GM10847 (cell line): ENCODE measurements around the gene SEMA4B.

Source experiments
- POLR2A ChIP-seq: IDR thresholded peaks from 2 replicates; pipeline ENCODE4 v1.6.1; 2011; ENCODE audit not compliant: insufficient read length; ENCODE audit errors: extremely low read depth

Gene SEMA4B

DNA sequence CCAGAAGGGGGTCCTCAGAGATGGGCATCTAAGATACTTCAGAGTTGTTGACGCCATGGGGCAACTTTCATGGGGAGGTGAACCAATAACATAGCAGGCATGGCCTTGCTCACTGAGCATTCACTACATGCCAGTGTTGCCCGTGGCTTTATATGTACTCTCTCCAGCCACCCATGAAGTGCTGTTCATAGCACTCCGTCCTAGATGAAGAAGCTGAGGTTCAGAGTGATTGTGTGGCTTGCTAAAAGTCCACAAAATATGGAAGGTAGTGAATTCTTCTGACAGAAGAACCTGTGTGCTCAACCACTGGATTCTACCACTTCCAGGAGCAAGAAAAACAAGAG lies 9.8 kb upstream of the SEMA4B start:
- TF ChIP-seq POLR2A = peak; percentile 4

DNA sequence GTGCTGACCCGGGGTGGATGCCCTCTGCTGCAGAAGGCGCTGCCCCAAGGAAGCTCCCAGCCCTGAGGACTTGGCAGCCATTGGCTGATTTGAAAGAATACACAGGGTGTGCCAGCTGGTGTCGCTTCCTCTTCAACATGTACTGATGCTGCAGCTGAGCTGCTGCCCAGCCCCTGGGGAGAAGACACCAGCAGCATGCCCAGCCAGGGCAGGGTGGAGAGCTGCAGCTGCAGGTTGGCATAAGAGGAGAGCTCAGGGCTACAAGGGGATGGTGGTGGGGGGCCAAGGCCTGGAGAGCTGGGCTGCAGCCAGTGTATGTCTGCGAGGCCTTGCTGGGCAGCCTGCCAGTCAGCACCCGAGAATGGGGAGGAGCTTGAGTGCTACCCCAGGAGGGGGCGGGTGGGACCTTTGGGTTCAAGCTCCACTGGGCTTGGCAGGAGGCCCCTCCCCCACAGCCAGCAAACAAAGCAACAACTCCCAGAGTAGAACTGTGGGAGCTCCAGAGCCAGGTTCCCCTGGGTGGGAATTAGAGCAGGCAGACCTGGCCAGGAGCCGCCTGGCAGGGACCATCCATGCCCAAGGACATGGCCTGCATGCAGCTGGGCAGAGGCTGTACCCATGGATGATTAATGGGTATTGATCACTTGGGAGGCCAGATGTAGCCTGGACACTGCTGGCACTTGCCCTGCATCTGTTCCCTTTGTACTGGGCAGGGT lies 9.2 kb upstream of the SEMA4B start:
- no peak for TF ChIP-seq POLR2A

DNA sequence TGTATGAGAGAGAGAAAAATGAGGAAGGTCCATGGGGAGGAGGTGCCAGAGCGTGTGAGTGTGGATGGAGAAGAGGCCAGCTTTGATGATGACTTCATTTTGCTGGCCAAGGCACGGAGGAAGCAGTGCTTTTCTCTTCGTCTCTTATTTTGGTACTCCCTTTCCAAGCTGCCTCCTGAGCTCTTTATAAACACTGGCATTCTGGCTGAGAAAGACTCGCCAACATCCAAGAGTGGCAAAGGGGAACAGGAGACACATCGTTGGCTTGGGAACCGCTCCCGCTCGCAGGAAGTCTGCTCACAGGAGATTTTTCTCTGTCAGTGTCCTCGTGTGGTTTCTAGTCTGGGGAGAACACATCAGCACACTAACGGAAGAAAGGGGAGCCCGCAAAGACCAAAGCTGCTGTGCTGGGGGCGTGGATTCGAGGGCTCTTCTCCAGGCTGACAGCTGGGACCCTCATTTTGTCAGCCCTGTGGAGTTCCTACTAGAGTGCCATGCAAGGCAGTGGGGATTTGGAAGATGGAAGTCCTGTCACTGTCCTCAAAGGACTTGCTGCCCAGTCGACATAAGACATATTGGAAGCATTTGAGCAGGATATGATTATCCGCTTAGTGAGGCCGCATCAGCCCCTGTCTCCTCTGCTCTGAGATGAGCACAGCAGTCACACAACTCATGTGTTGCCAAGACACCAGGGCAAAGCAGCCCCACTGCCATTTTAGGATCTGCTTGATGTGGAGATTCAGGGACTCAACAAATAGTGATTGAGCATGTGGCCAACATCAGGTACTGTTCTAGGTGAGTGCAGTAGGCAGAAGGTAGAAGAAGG lies 8.0 kb upstream of the SEMA4B start:
- TF ChIP-seq POLR2A = no peak

DNA sequence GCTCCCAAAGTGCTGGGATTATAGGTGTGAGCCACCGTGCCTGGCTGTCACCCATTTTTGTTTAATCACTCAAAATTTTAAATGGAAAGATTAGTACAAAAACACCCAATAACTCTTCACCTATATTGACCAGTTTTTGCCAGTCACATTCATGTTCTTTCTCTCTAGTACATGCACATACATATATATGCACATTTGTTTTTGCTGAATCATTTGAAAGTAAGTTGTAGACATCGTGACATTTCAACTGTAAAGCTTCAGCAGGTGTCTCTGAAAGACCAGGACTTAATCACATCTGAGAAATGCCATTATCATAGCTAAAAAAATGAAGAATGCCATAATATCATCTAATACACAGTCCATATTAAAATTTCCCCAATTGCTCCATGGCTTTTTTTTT lies 6.5 kb upstream of the SEMA4B start:
- no peak for TF ChIP-seq POLR2A

DNA sequence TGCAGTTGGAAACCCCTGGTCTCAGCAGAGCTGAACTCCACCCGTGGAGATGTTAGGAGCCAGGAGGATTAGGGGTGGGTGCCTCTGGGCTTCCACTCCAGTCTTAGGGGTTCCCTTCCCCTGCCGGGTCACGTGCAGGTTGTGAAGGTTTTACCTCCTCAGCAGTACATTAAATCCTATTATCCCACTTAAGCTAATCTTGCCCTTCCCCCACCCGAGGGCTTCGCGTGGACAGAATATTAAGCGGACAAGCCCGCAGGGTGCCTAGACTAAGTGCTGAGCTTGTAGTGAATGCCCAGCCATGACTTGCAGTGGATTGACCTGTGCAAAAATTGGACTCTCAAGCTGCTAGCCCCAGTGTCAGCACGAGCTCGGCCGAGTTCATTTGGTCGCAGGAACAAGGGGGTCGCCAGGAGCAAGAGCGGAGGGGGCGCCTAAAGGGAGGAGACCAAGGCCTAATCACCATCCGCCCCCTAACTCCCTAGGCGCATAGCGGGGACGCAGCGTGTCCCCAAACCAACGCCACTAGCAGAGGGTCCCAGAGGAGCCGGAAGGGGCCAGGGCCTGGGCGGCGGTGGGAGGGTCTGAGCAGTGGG lies 498 bp upstream of the SEMA4B start:
- no peak for TF ChIP-seq POLR2A

DNA sequence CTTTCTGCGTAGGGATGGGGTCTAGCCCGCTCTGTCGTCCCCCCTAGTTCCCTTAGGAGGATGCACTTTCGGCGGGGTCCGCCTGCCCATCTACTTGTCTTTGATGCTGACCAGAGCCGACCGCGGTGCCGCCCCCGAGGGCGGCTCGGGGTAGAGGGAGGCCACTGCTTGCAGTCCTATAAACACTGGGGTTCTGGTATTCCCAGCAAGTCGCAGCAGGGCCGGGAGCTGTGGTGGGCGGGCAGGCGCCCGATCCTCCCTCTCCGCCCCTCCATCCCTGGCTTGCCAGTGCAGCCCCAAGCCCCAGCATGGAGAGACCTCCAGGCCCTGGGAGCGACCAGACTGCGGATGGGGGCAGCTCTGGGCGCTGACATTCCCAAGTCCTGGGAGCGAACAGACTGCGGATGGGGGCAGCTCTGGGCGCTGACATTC lies 830 bp downstream of the SEMA4B start:
- TF ChIP-seq POLR2A = no peak

DNA sequence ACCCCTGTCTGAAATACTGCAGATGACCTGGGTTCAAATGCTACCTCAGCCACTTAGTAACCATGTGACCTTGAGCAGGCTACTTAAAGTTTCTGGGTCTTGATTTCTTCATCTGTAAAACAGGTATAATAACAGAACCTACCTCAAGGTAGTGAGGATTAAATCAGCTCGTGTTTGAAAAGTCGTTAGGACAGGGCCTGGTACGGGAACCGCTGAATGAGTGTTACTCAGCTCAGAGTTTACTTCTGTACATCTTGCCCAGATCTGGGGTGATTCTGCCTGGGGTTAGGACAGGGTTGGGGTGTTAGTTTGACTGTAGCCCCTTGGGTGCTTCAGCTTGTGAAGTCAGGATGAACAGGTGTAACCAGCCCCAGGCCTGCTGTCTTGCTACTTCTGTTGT lies 1.8 kb downstream of the SEMA4B start:
- no peak for TF ChIP-seq POLR2A

DNA sequence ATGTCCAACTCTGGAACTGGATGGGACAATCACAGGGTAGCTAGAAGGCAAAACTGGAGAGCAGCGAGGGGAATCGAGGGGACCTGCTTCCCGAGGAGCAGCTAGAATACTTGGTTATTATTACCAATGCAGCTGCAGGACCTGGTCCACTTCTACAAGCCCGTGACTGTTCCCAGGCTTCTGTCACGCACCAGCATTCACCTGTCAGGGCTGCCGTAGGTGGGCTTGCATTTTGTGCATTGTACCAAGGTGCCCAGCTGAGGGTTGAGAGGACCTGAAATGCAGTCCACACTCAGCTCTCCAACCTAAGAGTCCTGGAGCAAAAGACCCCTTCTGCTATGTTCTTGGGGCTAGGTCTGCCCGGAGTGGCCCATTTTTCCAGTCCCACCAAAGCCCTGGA lies 2.3 kb downstream of the SEMA4B start:
- TF ChIP-seq POLR2A = no peak

DNA sequence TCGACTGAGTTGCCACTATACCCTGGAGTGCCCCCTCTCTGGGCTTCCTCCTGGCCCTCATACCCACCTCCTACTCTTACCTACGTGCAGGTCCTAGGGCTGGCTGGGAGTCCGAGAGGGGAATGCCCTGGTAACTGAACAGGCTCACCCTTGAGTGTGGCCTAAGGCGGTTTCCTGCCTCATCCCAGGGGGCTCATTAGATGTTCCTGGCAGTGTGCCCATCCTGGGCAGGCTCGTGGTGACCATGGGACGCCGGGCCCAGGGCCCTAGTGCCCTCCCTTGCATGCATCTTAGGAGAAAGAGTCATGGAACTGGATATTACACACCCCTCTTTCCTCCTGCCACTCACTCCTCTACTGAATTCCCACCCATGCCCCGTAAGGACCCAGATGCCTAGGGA lies 2.8 kb downstream of the SEMA4B start:
- no peak for TF ChIP-seq POLR2A

DNA sequence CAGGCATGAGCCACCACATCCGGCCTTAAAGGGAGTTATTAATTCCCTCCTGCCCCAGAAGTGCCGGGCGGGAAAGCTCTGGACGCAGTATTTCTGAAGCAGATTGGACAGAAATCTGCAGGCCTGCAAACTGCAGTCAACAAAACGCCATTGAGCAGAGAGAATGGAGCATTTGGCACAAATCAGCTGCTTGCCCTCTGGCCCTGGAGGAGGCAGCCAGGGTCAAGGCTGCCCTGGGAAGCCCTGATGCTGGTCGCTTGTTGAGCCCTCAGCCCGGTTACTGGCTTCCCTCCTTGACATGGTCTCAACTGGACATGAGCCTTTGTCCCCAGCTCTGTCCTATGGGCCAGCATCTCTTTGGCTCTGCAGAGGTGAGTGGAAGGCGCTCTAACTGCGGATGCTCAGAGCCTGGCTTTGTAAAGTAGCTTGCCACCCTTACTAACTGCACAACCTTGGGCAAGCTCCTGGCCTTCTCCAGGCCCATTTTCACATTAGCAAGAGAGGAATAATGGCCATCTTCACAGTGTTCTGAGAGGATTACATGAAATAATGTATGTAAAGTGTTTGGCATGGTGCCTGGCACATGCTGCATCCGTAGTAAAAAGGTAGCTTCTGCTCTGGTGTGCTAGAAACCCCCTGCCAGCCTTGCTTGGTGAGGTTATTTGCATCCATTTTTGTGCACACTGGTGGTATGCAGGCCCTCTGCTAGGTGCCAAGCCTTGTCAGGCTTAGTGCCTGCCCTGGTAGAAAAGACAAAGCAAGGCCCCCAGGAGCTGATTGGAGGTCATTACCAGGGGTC lies 4.1 kb downstream of the SEMA4B start:
- TF ChIP-seq POLR2A = no peak

DNA sequence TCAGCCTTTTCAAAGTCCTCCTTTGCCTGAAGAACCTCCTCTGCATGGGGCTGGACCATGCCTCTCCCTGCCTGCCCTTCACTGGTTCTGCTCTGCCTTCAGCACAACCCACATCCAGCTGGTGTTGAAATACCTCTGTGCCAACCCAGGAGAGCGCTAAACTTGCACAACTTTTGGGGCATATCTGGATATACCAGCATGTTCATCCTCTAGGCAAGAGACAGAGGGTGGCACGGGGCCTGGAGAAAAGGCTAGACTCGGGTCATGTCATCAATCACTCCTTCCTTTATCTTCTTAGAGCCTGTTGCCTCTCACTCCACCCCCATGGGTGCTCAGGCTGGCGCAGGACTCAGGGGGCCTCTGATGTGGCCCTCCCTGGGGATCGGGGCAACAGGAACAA lies 4.8 kb downstream of the SEMA4B start:
- no peak for TF ChIP-seq POLR2A

DNA sequence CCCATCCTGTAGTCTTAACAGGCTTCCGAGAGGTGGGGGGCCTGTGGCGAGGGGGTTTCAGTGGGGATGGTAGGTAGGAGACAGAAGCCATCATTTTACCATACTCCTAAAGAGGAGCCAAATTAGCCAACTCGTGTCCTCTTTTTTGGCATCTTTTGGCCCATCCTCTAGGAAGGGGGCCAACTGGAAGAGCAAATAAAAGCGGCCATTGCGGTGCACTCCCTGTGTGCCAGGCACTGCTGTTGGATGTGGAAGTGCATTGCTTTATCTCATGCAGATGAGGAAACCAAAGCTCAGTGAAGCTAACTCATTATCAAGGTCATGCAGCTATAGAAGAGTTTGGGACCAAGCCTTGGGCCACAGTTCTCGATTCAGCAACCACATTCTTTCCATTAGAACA lies 6.1 kb downstream of the SEMA4B start:
- no peak for TF ChIP-seq POLR2A

DNA sequence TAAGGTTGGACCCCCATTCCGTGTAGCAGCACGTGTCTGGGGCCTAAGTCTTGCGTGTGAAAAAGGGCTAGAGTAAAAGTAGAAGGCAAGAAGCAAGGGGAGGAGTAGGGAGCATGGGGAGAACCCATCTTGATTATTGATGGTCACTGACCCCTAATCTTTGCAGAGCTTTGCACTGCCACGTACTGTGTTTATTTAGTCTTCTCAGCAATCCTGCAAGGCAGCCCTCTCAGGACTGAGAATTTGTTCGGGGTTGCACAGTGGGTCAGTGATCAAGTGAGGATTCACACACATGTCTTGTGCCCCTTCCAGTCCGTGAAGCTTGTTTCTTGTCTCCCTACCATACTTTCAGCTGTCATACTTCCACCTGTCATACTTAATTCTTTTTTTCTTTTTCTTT lies 7.2 kb downstream of the SEMA4B start:
- TF ChIP-seq POLR2A = no peak

DNA sequence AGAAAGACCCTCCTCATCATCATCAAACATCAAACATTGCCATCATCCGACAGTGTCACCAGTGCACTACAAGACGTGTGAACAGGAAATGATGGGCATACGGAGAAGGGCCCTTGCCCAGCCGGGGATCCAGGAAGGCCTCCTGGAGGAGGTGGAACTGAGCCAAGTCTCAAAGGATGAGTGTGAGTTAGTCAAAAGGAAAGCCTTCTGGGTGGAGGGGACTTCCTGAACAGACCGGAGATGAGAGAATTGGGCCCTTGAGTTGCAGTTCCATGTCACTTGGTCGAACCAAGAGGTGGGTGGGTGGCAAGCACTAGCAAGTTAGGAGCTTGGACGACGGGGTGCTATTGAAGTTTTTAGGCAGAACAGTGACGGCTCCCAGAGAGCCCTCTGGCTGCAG lies 8.5 kb downstream of the SEMA4B start:
- TF ChIP-seq POLR2A = no peak

DNA sequence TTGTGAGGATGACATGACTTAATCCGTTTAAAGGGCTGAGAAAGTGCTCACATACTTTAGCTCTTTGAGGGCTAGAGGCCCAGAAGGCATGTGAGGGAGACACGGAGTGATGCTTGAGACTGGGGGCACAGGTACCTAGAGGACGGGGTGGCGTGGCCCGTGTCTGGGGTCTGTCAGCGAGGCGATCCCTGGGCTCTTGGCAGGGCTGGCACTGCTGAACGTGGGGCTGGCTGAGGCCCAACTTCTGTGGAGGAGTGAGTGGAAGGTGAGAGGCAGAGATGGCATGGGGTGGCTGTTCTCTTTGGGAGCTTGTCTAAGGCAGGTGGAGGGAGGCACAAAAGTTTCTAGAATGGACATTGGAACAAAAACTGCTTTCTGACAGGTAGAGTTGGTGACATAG lies 9.5 kb downstream of the SEMA4B start:
- TF ChIP-seq POLR2A = no peak
